Right lung (tissue), 10 donors: ENCODE data around the gene PAGE3. TPM values are rescaled to one million over a fixed set of nuclear protein-coding genes. Genes with fewer than 3 reads are reported as not detected.

Experiments used
- DNase-seq, 2 donors: peaks; one replicate each; pipeline ENCODE4 v3.0.0-alpha.2; 2013
- long read RNA-seq, 8 donors: transcript quantifications; one replicate each; lab custom pipeline, GENCODE V29; 2026
- polyA plus RNA-seq, 5 donors: library from polyadenylated mRNA; unstranded; fragments of 120-200 nt; gene quantifications; one replicate each; pipeline versions ENCODE4 v1.2.1 to v1.2.3, GENCODE V29; 2013; ENCODE audit warnings: inconsistent platforms in 1 of 5, low replicate concordance in 1 of 5; ENCODE audit not compliant: insufficient read length in 5 of 5, insufficient read depth in 1 of 5

PAGE3 gene
- polyA plus RNA-seq, result not detected
- long read RNA-seq, donor 1, result 0 reads
- long read RNA-seq, donor 2, result 0 reads
- long read RNA-seq, donor 3, result 0 reads
- long read RNA-seq, donor 4, result 0 reads
- long read RNA-seq, donor 5, result 0 reads
- long read RNA-seq, donor 6, result 0 reads
- long read RNA-seq, donor 7, result 0 reads
- long read RNA-seq, donor 8, result 0 reads

DNA sequence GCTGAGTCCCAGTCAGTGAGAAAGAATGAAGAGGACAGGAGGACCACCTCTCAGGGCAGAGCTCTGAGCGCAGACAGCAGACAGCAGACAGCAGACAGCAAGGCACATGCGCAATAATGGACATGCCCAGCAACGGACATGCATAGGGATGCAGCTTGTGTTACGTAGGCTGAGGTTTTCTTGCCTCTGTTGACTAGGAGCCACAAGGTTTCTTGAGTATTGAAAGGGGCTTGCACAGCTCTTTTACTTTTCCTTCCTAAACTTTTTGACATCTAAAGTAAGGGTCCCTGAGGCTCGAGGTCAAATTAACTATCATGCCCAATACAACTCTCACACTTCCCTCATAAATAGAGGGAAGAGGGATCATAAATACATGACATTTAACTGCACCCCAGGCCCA, at the start of gene PAGE3:
Gene PAGE3 (minus strand): TSS at position 101 of the 400 bp plus-strand sequence. CDS start 1,013 bp downstream, outside the sequence.
- DNase-seq, result no peak

DNA sequence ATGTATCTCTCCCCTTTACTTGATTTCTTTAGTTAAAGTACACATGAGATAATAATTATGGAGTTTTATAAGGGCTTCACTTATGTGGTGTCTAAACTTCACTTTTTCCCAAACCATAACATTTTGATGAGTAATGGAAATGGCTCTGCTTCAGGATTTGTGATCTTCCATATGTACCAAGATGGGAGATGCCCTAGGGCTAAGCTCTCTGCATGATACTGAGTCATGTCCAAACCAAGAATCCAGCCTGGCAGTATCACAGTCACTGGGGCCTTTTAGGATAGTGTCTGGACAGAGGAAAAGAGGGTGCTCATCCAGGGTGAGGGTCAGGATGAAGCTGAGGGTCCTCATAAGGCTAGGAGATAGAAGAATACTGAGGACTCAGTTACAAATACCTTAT, 47.9 kb upstream of the PAGE3 start:
- no peak for DNase-seq

DNA sequence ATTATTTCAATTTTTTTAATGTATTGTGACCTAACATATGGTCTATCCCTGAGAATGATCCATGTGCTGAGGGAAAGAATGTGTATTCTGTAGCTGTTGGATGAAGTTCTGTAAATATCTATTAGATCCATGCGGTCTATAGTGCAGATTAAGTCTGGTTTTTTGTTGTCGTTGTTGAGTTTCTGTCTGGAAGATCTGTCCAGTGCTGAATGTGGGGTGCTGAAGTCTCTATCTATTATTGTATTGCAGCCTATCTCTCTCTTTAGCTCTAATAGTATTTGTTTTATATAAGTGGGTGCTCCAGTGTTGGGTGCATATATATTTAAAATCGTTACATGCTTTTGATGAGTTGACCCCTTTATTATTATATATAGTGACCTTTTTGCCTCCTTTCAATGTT, 26.2 kb upstream of the PAGE3 start:
- no peak for DNase-seq

- DNase-seq, result no peak
Measured at GRCh38 chrX:55279832-55280231, 15.1 kb upstream of the PAGE3 start.

GRCh38 chrX:55260806-55261205, 3.9 kb downstream of the PAGE3 start:
- no peak for DNase-seq

- DNase-seq, result no peak
Measured at GRCh38 chrX:55253528-55253927, 11.2 kb downstream of the PAGE3 start.

- DNase-seq, result no peak
Measured at GRCh38 chrX:55240788-55241340, 23.9 kb downstream of the PAGE3 start.

DNA sequence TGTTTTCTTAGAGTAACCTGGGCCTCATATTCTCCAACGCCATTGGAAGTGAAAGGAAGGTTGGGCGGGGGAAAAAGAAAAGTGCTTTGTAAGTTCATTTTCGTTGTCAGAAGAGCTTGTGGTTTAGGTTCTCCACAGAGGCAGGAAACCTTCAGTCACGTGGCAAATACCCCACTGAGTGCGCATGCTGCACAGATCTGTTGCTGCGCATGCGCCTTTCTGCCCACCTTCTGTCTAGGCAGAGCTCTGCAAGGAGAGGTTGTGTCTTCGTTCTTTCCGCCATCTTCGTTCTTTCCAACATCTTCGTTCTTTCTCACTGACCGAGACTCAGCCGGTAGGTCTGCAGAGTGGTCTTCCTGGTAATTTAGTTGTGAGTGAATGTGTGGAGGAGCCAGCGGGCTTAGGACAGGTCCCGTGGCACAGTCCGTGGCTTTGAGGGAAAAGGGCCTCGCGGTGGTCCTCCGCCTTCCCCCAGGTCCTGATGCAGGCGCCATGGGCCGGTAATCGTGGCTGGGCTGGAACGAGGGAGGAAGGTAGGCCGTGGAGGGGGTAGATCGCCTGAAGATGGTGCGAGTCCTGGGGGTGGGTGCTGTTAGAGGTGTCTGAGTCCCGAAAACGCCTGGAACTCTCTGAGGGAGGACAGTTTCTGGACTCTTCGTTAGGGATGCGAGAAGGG, 44.5 kb downstream of the PAGE3 start, which contains the start of gene PAGE5:
Gene PAGE5 (plus strand): TSS at position 228 of the 676 bp plus-strand sequence. CDS start 1,037 bp downstream, outside the sequence.
- DNase-seq, result no peak

DNA sequence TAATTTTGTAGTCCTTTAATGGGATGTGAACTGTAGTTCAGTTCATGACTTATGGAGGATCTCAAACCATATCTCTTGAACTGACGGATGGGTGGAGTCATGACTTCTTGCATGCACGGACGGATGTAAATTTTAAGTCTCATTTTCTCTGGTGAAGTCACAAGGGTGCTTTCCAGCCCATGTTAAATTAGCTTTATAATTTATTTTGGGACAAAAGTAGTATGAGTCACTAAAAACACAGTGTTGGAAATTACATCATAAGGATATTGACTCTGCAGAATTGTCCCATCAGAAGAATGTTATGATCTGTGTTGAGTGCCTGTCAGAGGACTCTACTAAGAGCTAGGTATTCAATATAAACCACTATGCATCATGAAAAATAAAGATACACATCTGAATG, 51.3 kb downstream of the PAGE3 start:
- no peak for DNase-seq

DNA sequence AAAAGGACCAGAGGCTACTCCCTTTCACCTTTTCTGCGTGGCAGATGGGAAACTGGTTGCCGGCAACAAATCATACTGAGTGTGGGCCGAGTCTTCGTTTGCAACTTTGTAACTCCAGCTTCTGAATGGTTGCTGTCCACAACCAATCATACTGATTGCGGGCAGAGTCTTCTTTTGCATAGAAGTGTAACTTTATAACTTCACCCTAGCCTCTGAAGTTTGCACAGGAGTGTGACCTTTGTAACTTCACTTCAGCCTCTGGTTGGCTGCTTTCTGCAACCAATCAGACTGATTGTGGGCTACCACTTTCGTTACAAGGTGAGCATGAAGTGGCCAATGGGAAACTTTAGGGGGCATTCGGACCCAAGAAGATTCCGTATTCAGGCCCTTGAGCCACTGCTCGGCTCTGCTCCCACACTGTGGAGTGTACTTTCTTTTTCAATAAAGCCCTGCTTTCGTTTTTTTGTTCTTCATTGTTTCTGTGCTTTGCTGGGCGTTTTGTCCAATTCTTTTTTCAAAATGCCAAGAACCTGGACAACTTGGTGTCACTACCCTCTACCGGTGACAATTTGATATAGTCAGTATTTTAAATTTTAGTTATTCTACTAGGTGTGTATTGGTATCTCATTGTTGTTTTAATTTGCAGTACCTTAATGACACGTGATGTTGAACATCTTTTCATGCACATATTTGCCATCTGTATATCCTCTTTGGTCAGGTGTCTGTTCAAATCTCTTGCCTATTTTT, 53.6 kb downstream of the PAGE3 start:
- no peak for DNase-seq

Other genes with a start within 250 kb of the PAGE3 start
- gene ALAS2, start 233.9 kb downstream of the PAGE3 start, polyA plus RNA-seq, result 10 to 100 TPM; 22.1 to 52.6 (median 29.1) TPM
- not detected for gene PAGE2B, start 189.9 kb downstream of the PAGE3 start, polyA plus RNA-seq
- under 1 TPM in 1 of 5 donors, not detected in 4; 0.44 TPM for gene PAGE2, start 175.9 kb downstream of the PAGE3 start, polyA plus RNA-seq
- gene PAGE5, start 44.6 kb downstream of the PAGE3 start, polyA plus RNA-seq, result not detected
- gene MAGEH1, start 187.2 kb upstream of the PAGE3 start, polyA plus RNA-seq, result 10 to 100 TPM; 60.2 to 82.6 (median 65.8) TPM
- 10 to 100 TPM in 2 of 5 donors, 1 to 10 TPM in 3; 6.6 to 10.7 (median 9.8) TPM for gene USP51, start 224.9 kb upstream of the PAGE3 start, polyA plus RNA-seq